K562 (cell line): ENCODE results near the gene FAM124B.

Source experiments
- IFI16 ChIP-seq: fragments of 250-450 bp; sonication (Bioruptor Pico); IDR thresholded peaks from 2 replicates; pipeline ENCODE4 v2.1.2; 2022; ENCODE audit warnings: mild to moderate bottlenecking, inconsistent platforms
- PRPF4 ChIP-seq: fragments of 200-400 bp; formaldehyde crosslinking; IDR thresholded peaks from one replicate; pipeline ENCODE4 v1.6.1; 2017; ENCODE audit warnings: low read length, low read depth, mild to moderate bottlenecking; ENCODE audit not compliant: insufficient read depth, poor library complexity, severe bottlenecking
- RAD21 ChIP-seq, 2 experiments: fragments of 250-450 bp in 1 of 2; fragments of 450-650 bp in 1 of 2; sonication (Bioruptor Pico) in 1 of 2; formaldehyde crosslinking in 1 of 2; IDR thresholded peaks in 1 of 2; conservative IDR thresholded peaks in 1 of 2; 2 replicates each; pipeline versions ENCODE4 v1.4.0 to v1.8.0; 2020 to 2022; ENCODE audit warnings: mild to moderate bottlenecking in 2 of 2, moderate library complexity in 1 of 2
- SREBF2 ChIP-seq: sonication (generic); formaldehyde crosslinking; IDR thresholded peaks from 2 replicates; pipeline ENCODE4 v1.4.0; 2020; ENCODE audit warnings: mild to moderate bottlenecking, missing genetic modification reagents
- TARDBP ChIP-seq: fragments of 450-650 bp; IDR thresholded peaks from 2 replicates; pipeline ENCODE4 v1.6.1; 2016
- TCF7 ChIP-seq: sonication (generic); IDR thresholded peaks from 2 replicates; pipeline ENCODE4 v1.6.1; 2016; ENCODE audit warnings: antibody characterized with exemption, borderline replicate concordance
- ZNF561 ChIP-seq: fragments of 450-650 bp; formaldehyde crosslinking; conservative IDR thresholded peaks from 2 replicates; pipeline ENCODE4 v1.4.0; 2020; ENCODE audit warnings: mild to moderate bottlenecking, moderate library complexity
- TF ChIP-seq, protein P1 (sequence below), 3 experiments: IDR thresholded peaks in 2 of 3; conservative IDR thresholded peaks in 1 of 3; 2 replicates each; pipeline ENCODE4 v1.5.1; 2011 to 2012; ENCODE audit warnings: low read length in 3 of 3, mild to moderate bottlenecking in 3 of 3, control low read depth in 2 of 3, improper control_type of control experiment in 1 of 3, inconsistent platforms in 1 of 3, low read depth in 1 of 3, mixed read lengths in 1 of 3, moderate library complexity in 1 of 3; ENCODE audit not compliant: insufficient read depth in 2 of 3
- TF ChIP-seq, protein P2 (sequence below), 3 experiments: fragments of 200-800 bp in 1 of 3; sonication (Bioruptor generic) in 1 of 3; sonication (generic) in 1 of 3; formaldehyde crosslinking in 1 of 3; IDR thresholded peaks; 2 replicates each; pipeline versions ENCODE4 v1.6.1 to v1.8.0; 2016 to 2022; ENCODE audit warnings: mild to moderate bottlenecking in 2 of 3, missing compliant biosample characterization in 2 of 3, missing genetic modification characterization in 2 of 3, missing genetic modification reagents in 1 of 3
- TF ChIP-seq, protein P3 (sequence below): IDR thresholded peaks from 3 replicates; pipeline ENCODE4 v1.6.1; 2011; ENCODE audit warnings: borderline replicate concordance, mild to moderate bottlenecking, moderate library complexity; ENCODE audit not compliant: insufficient read length; ENCODE audit errors: extremely low read depth
- TF ChIP-seq, protein P4 (sequence below), 2 experiments: fragments of 450-650 bp; formaldehyde crosslinking in 1 of 2; IDR thresholded peaks; 2 replicates each; pipeline versions ENCODE4 v1.4.0 to v1.6.1; 2014 to 2020; ENCODE audit warnings: mild to moderate bottlenecking in 2 of 2, borderline replicate concordance in 1 of 2, low read depth in 1 of 2

DNA sequence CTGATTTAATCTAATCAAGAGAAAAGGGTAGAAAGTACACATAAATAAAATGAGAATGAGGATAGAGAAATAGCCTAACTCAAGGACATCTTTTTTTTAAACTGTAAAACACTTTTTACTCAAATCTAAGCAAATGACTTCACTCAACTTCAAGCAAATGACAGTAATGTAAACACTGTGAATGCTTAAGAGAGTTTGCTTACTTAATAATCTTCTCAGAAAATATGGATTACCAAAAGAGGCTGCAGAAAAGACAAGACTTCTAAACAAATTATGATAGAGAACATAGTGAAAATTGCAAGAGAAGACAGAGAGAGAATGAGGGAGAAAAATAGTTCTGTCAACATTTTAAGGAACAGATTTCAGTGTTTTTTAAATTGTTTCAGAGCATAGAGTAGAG, 52.5 kb downstream of the FAM124B start:
- TF ChIP-seq TCF7 (no peak), RAD21 (CRISPR knock-in tag; conservative IDR thresholded peaks at IDR 0.05 in 1 of 2, IDR thresholded peaks at IDR 0.05 in 1 of 2) (no peak), SREBF2 (no peak), ZNF561 (CRISPR knock-in tag) (no peak), TARDBP (no peak), IFI16 (CRISPR knock-in tag) (no peak), PRPF4 (no peak)
- TF ChIP-seq, protein P1, sequence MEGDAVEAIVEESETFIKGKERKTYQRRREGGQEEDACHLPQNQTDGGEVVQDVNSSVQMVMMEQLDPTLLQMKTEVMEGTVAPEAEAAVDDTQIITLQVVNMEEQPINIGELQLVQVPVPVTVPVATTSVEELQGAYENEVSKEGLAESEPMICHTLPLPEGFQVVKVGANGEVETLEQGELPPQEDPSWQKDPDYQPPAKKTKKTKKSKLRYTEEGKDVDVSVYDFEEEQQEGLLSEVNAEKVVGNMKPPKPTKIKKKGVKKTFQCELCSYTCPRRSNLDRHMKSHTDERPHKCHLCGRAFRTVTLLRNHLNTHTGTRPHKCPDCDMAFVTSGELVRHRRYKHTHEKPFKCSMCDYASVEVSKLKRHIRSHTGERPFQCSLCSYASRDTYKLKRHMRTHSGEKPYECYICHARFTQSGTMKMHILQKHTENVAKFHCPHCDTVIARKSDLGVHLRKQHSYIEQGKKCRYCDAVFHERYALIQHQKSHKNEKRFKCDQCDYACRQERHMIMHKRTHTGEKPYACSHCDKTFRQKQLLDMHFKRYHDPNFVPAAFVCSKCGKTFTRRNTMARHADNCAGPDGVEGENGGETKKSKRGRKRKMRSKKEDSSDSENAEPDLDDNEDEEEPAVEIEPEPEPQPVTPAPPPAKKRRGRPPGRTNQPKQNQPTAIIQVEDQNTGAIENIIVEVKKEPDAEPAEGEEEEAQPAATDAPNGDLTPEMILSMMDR (IDR thresholded peaks at IDR 0.05 in 2 of 3, conservative IDR thresholded peaks at IDR 0.05 in 1 of 3; ENCODE audit: insufficient read depth in 2 of 3, low read depth in 1 of 3, low read length in 3 of 3), result no peak
- TF ChIP-seq, protein P2, sequence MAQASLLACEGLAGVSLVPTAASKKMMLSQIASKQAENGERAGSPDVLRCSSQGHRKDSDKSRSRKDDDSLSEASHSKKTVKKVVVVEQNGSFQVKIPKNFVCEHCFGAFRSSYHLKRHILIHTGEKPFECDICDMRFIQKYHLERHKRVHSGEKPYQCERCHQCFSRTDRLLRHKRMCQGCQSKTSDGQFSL (CRISPR knock-in tag; IDR thresholded peaks at IDR 0.05), result no peak
- TF ChIP-seq, protein P2 (tag; IDR thresholded peaks at IDR 0.05), result no peak
- TF ChIP-seq, protein P3, sequence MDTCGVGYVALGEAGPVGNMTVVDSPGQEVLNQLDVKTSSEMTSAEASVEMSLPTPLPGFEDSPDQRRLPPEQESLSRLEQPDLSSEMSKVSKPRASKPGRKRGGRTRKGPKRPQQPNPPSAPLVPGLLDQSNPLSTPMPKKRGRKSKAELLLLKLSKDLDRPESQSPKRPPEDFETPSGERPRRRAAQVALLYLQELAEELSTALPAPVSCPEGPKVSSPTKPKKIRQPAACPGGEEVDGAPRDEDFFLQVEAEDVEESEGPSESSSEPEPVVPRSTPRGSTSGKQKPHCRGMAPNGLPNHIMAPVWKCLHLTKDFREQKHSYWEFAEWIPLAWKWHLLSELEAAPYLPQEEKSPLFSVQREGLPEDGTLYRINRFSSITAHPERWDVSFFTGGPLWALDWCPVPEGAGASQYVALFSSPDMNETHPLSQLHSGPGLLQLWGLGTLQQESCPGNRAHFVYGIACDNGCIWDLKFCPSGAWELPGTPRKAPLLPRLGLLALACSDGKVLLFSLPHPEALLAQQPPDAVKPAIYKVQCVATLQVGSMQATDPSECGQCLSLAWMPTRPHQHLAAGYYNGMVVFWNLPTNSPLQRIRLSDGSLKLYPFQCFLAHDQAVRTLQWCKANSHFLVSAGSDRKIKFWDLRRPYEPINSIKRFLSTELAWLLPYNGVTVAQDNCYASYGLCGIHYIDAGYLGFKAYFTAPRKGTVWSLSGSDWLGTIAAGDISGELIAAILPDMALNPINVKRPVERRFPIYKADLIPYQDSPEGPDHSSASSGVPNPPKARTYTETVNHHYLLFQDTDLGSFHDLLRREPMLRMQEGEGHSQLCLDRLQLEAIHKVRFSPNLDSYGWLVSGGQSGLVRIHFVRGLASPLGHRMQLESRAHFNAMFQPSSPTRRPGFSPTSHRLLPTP, result no peak
- TF ChIP-seq, protein P4, sequence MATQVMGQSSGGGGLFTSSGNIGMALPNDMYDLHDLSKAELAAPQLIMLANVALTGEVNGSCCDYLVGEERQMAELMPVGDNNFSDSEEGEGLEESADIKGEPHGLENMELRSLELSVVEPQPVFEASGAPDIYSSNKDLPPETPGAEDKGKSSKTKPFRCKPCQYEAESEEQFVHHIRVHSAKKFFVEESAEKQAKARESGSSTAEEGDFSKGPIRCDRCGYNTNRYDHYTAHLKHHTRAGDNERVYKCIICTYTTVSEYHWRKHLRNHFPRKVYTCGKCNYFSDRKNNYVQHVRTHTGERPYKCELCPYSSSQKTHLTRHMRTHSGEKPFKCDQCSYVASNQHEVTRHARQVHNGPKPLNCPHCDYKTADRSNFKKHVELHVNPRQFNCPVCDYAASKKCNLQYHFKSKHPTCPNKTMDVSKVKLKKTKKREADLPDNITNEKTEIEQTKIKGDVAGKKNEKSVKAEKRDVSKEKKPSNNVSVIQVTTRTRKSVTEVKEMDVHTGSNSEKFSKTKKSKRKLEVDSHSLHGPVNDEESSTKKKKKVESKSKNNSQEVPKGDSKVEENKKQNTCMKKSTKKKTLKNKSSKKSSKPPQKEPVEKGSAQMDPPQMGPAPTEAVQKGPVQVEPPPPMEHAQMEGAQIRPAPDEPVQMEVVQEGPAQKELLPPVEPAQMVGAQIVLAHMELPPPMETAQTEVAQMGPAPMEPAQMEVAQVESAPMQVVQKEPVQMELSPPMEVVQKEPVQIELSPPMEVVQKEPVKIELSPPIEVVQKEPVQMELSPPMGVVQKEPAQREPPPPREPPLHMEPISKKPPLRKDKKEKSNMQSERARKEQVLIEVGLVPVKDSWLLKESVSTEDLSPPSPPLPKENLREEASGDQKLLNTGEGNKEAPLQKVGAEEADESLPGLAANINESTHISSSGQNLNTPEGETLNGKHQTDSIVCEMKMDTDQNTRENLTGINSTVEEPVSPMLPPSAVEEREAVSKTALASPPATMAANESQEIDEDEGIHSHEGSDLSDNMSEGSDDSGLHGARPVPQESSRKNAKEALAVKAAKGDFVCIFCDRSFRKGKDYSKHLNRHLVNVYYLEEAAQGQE (IDR thresholded peaks at IDR 0.05; ENCODE audit: borderline replicate concordance), result no peak
- TF ChIP-seq, protein P4 (CRISPR knock-in tag; IDR thresholded peaks at IDR 0.05; ENCODE audit: low read depth), result no peak
